ENCODE data around the gene VSTM4.

Gene VSTM4

GRCh38 chr10:49068209-49068608 lies 47.1 kb downstream of the VSTM4 start:
- TF ChIP-seq POLR2AphosphoS5 (IDR thresholded peaks at IDR 0.05; ENCODE audit: low read depth) (no peak), SPI1 (IDR thresholded peaks at IDR 0.05; ENCODE audit: borderline replicate concordance, low read depth) (no peak), GABPA (IDR thresholded peaks at IDR 0.05; ENCODE audit: low read depth) (no peak), REST (IDR thresholded peaks at IDR 0.05; ENCODE audit: insufficient replicate concordance, low read depth) (no peak), CTCF (IDR thresholded peaks at IDR 0.05; ENCODE audit: insufficient read depth, low read length) (no peak)
- Histone ChIP-seq H3K27me3 (ENCODE audit: insufficient read depth, poor library complexity, severe bottlenecking) (peaks cover 2% of the 10 kb centered on the region), H3K27ac (replicated peaks) (no peak overlapping the region), H3K4me3 (replicated peaks; ENCODE audit: insufficient read depth, low read length) (no peak overlapping the region)
- no peak for DNase-seq (ENCODE audit: low read depth in 1 of 2, low spot score in 1 of 2)

- DNase-seq (ENCODE audit: low read depth in 1 of 2, low spot score in 1 of 2), result no peak
- peaks cover 2% of the 10 kb centered on the region for H3K27me3 ChIP-seq (ENCODE audit: insufficient read depth, poor library complexity, severe bottlenecking)
- no peak for TF ChIP-seq SPI1 (IDR thresholded peaks at IDR 0.05; ENCODE audit: borderline replicate concordance, low read depth)
- TF ChIP-seq POLR2AphosphoS5 (IDR thresholded peaks at IDR 0.05; ENCODE audit: low read depth), result no peak
- TF ChIP-seq GABPA (IDR thresholded peaks at IDR 0.05; ENCODE audit: low read depth), result no peak
- TF ChIP-seq CTCF (IDR thresholded peaks at IDR 0.05; ENCODE audit: insufficient read depth, low read length), result no peak
- no peak for TF ChIP-seq REST (IDR thresholded peaks at IDR 0.05; ENCODE audit: insufficient replicate concordance, low read depth)
- H3K27ac ChIP-seq (replicated peaks), result no peak overlapping the region
- H3K4me3 ChIP-seq (replicated peaks; ENCODE audit: insufficient read depth, low read length), result no peak overlapping the region
These were observed 48.2 kb downstream of the VSTM4 start for GRCh38 chr10:49066944-49067730.

GRCh38 chr10:49062229-49062628 lies 53.1 kb downstream of the VSTM4 start:
- DNase-seq (ENCODE audit: low read depth in 1 of 2, low spot score in 1 of 2), result no peak
- Histone ChIP-seq H3K27ac (replicated peaks) (no peak overlapping the region), H3K27me3 (ENCODE audit: insufficient read depth, poor library complexity, severe bottlenecking) (peaks cover 2% of the 10 kb centered on the region), H3K4me3 (replicated peaks; ENCODE audit: insufficient read depth, low read length) (no peak overlapping the region)
- no peak for TF ChIP-seq SPI1 (IDR thresholded peaks at IDR 0.05; ENCODE audit: borderline replicate concordance, low read depth)
- TF ChIP-seq REST (IDR thresholded peaks at IDR 0.05; ENCODE audit: insufficient replicate concordance, low read depth), result no peak
- TF ChIP-seq GABPA (IDR thresholded peaks at IDR 0.05; ENCODE audit: low read depth), result no peak
- TF ChIP-seq POLR2AphosphoS5 (IDR thresholded peaks at IDR 0.05; ENCODE audit: low read depth), result no peak
- no peak for TF ChIP-seq CTCF (IDR thresholded peaks at IDR 0.05; ENCODE audit: insufficient read depth, low read length)

Measured in HL-60 (cell line).